HCT116 (cell line): ENCODE measurements around the gene PSTPIP1. TPM values are rescaled to one million over a fixed set of nuclear protein-coding genes. Genes with fewer than 3 reads are reported as not detected.

Experiments used
- ATAC-seq: fragments of 200-7000 bp; cut with Tn5 transposase; 2 replicates; pipeline ENCODE4 v1.9.1; 2020; ENCODE audit warnings: mild to moderate bottlenecking, moderate library complexity
- BruUV-seq: library from RNA; stranded (reverse); fragments of 400-500 nt; replicated peaks from 2 replicates; lab custom pipeline; 2021; lab: Mats Ljungman, UMichigan
- CTCF ChIA-PET: fragments of 300-600 bp; sonication (Branson Sonifier 250); formaldehyde crosslinking; loops from one replicate; lab custom pipeline; 2021; ENCODE audit warnings: antibody characterized with exemption; lab: Charles Lee
- POLR2A ChIA-PET: fragments of 300-600, 350-600 bp; sonication (Branson Sonifier 250); formaldehyde crosslinking; loops from one replicate; lab custom pipeline; 2021; ENCODE audit warnings: antibody characterized with exemption; lab: Charles Lee
- RAD21 ChIA-PET, 2 experiments: fragments of 300-600 bp; sonication (Branson Sonifier 250); formaldehyde crosslinking; loops; one replicate each; lab custom pipeline; 2023; ENCODE audit warnings: low total read pairs in 2 of 2; ENCODE audit not compliant: uncharacterized antibody in 2 of 2, unreplicated experiment in 2 of 2, low non-redundant PET in 1 of 2; lab: Charles Lee
- DNase-seq: peaks from one replicate; pipeline ENCODE4 v3.0.0-alpha.2; 2010; ENCODE audit warnings: low read depth, low spot score
- H2AFZ ChIP-seq: fragments of 200-600 bp; shearing (Covaris generic), sonication (generic); 2 replicates; pipeline ENCODE4 v1.6.1; 2017; ENCODE audit warnings: low read depth, mixed run types, mixed read lengths, antibody characterized with exemption, low read length; ENCODE audit not compliant: poor library complexity, severe bottlenecking
- H3K27ac ChIP-seq: 2 replicates; pipeline ENCODE4 v1.5.1; 2012; ENCODE audit warnings: low read depth, low read length
- H3K27me3 ChIP-seq: fragments of 200-600 bp; sonication (generic); 2 replicates; pipeline ENCODE4 v1.6.1; 2016; ENCODE audit warnings: mixed run types, low read length, mixed read lengths; ENCODE audit not compliant: insufficient read depth
- H3K36me3 ChIP-seq, 2 experiments: fragments of 200-500 bp in 1 of 2; fragments of 200-600 bp in 1 of 2; sonication (Bioruptor generic) in 1 of 2; sonication (generic) in 1 of 2; 2 replicates each; pipeline versions ENCODE4 v1.5.1 to v1.6.1; 2014 to 2016; ENCODE audit warnings: low read length in 2 of 2, inconsistent platforms in 1 of 2, mixed read lengths in 1 of 2, mixed run types in 1 of 2; ENCODE audit not compliant: insufficient read depth in 2 of 2, control insufficient read depth in 1 of 2
- H3K4me1 ChIP-seq, 2 experiments: fragments of 200-600 bp in 1 of 2; sonication (generic) in 1 of 2; 2 replicates each; pipeline versions ENCODE4 v1.5.1 to v1.6.1; 2012 to 2017; ENCODE audit warnings: low read length in 2 of 2, inconsistent platforms in 1 of 2, mild to moderate bottlenecking in 1 of 2, mixed read lengths in 1 of 2, mixed run types in 1 of 2, moderate library complexity in 1 of 2; ENCODE audit not compliant: insufficient read depth in 2 of 2, control insufficient read depth in 1 of 2
- H3K4me2 ChIP-seq: fragments of 200-600 bp; sonication (generic); 2 replicates; pipeline ENCODE4 v1.6.1; 2017; ENCODE audit warnings: mixed run types, low read length, mixed read lengths
- H3K4me3 ChIP-seq, 2 experiments: fragments of 200-600 bp in 1 of 2; sonication (generic) in 1 of 2; replicated peaks in 1 of 2; 2 replicates each; pipeline ENCODE4 v1.5.1; 2011 to 2016; ENCODE audit warnings: low read length in 2 of 2, control low read depth in 1 of 2, low read depth in 1 of 2, mild to moderate bottlenecking in 1 of 2, mixed read lengths in 1 of 2, mixed run types in 1 of 2
- H3K79me2 ChIP-seq: fragments of 200-600 bp; sonication (generic); 2 replicates; pipeline ENCODE4 v1.6.1; 2017; ENCODE audit warnings: mild to moderate bottlenecking, mixed run types, low read length, moderate library complexity, mixed read lengths; ENCODE audit not compliant: insufficient read depth
- H3K9ac ChIP-seq: fragments of 200-600 bp; sonication (generic); 2 replicates; pipeline ENCODE4 v1.6.1; 2016; ENCODE audit warnings: low read length, mixed read lengths
- H3K9me2 ChIP-seq: fragments of 200-600 bp; sonication (generic), shearing (Covaris generic); 2 replicates; pipeline ENCODE4 v1.6.1; 2017; ENCODE audit warnings: mixed run types, mild to moderate bottlenecking, moderate library complexity; ENCODE audit not compliant: insufficient read depth
- H3K9me3 ChIP-seq, 2 experiments: fragments of 200-500 bp in 1 of 2; fragments of 200-600 bp in 1 of 2; sonication (Bioruptor generic) in 1 of 2; sonication (generic) in 1 of 2; 2 replicates each; pipeline ENCODE4 v1.6.1; 2014 to 2017; ENCODE audit warnings: low read length in 2 of 2, mixed read lengths in 2 of 2, inconsistent platforms in 1 of 2, low read depth in 1 of 2, mild to moderate bottlenecking in 1 of 2, mixed run types in 1 of 2, moderate library complexity in 1 of 2; ENCODE audit not compliant: control insufficient read depth in 1 of 2, insufficient read depth in 1 of 2
- H4K20me1 ChIP-seq: fragments of 200-600 bp; sonication (generic), shearing (Covaris generic); 2 replicates; pipeline ENCODE4 v1.6.1; 2017; ENCODE audit warnings: mixed run types, mild to moderate bottlenecking, moderate library complexity; ENCODE audit not compliant: insufficient read depth
- ATF3 ChIP-seq: IDR thresholded peaks from 2 replicates; pipeline ENCODE4 v1.6.1; 2012
- CBX3 ChIP-seq: IDR thresholded peaks from 2 replicates; pipeline ENCODE4 v1.6.1; 2012; ENCODE audit warnings: low read depth
- CEBPB ChIP-seq: IDR thresholded peaks from 2 replicates; pipeline ENCODE4 v1.6.1; 2012; ENCODE audit warnings: low read depth
- EGR1 ChIP-seq: IDR thresholded peaks from 2 replicates; pipeline ENCODE4 v1.6.1; 2012; ENCODE audit warnings: low read depth
- JUND ChIP-seq: IDR thresholded peaks from 2 replicates; pipeline ENCODE4 v1.6.1; 2012
- MAX ChIP-seq: IDR thresholded peaks from 2 replicates; pipeline ENCODE4 v1.6.1; 2012
- POLR2AphosphoS5 ChIP-seq: IDR thresholded peaks from 2 replicates; pipeline ENCODE4 v1.6.1; 2011; ENCODE audit warnings: mild to moderate bottlenecking, low read depth, low read length, moderate library complexity
- RAD21 ChIP-seq: IDR thresholded peaks from 2 replicates; pipeline ENCODE4 v1.6.1; 2012; ENCODE audit warnings: low read depth, mild to moderate bottlenecking
- REST ChIP-seq: IDR thresholded peaks from 2 replicates; pipeline ENCODE4 v1.6.1; 2012; ENCODE audit warnings: low read depth
- SIN3A ChIP-seq: IDR thresholded peaks from 2 replicates; pipeline ENCODE4 v1.6.1; 2012; ENCODE audit warnings: low read depth
- YY1 ChIP-seq: IDR thresholded peaks from 2 replicates; pipeline ENCODE4 v1.6.1; 2011; ENCODE audit warnings: low read length, low read depth, moderate library complexity, mild to moderate bottlenecking; ENCODE audit not compliant: insufficient replicate concordance; ENCODE audit errors: extremely low read depth
- ZBTB33 ChIP-seq: IDR thresholded peaks from 2 replicates; pipeline ENCODE4 v1.6.1; 2011; ENCODE audit warnings: mild to moderate bottlenecking, low read length, moderate library complexity; ENCODE audit not compliant: insufficient replicate concordance; ENCODE audit errors: extremely low read depth
- ZFX ChIP-seq: fragments of 450-650 bp; IDR thresholded peaks from 2 replicates; pipeline ENCODE4 v1.6.1; 2017
- intact Hi-C: fragments of 100-400 bp; cut with micrococcal nuclease; formaldehyde crosslinking; loops from 2 replicates; pipeline ENCODE4 v1.10.0; 2022
- total RNA-seq: library from RNA; stranded (reverse); gene quantifications from one replicate; pipeline ENCODE4 v1.2.1, GENCODE V29; 2021; ENCODE audit not compliant: unreplicated experiment

PSTPIP1 gene
- total RNA-seq, 1 experiment from 2014 or later = 0.79 TPM

GRCh38 chr15:77060546-77060945 lies 65.6 kb downstream of the PSTPIP1 start (continued):
- TF ChIP-seq ZBTB33 (no peak), REST (no peak), MAX (no peak)

GRCh38 chr15:77063249-77063648 lies 68.3 kb downstream of the PSTPIP1 start:
- Histone ChIP-seq H3K9me2 (no peaks in the 10 kb centered on the region), H3K4me3 (no peak overlapping the region), H3K4me2 (no peak overlapping the region), H3K27me3 (no peaks in the 10 kb centered on the region), H3K27ac (no peak overlapping the region), H3K36me3 (no peaks in the 10 kb centered on the region), H4K20me1 (peaks cover 17% of the 10 kb centered on the region; the same call in 1 of the 2 replicates), H3K4me1 (peaks cover 7 to 16% of the 10 kb centered on the region in 2 experiments; a peak in 3 of 4 replicates), H3K9ac (no peak overlapping the region), H3K9me3 (no peaks in the 10 kb centered on the region), H2AFZ (no peak overlapping the region), H3K79me2 (peaks cover 94% of the 10 kb centered on the region)
- no TSS peak for BruUV-seq
- ChIA-PET CTCF (no interaction called here), RAD21 (no interaction called here), POLR2A (no interaction called here)
- DNase-seq (no peak), ATAC-seq (no peak)
- intact Hi-C loops = no loop called here
- TF ChIP-seq ATF3 (no peak), CEBPB (no peak), RAD21 (no peak), YY1 (no peak), SIN3A (no peak), POLR2AphosphoS5 (no peak), REST (no peak), JUND (no peak), ZBTB33 (no peak), EGR1 (no peak), CBX3 (no peak), ZFX (no peak)
